B cell (primary cell): Measurements from ENCODE around the gene PLA2G4F. TPM values are rescaled to one million over a fixed set of nuclear protein-coding genes. Genes with fewer than 3 reads are reported as not detected.

Experiments
- ATAC-seq: fragments of 200-7000 bp; cut with Tn5 transposase; one replicate; pipeline ENCODE4 v1.10.0; 2021; ENCODE audit warnings: low read depth, mild to moderate bottlenecking, moderate number of reproducible peaks, moderate library complexity
- CTCF ChIA-PET: fragments of 350-600 bp; sonication (Branson Sonifier 250); formaldehyde crosslinking; loops from one replicate; lab custom pipeline; 2021; ENCODE audit warnings: antibody characterized with exemption, inconsistent platforms; lab: Charles Lee
- POLR2A ChIA-PET: fragments of 350-600 bp; sonication (Branson Sonifier 250); formaldehyde crosslinking; loops from one replicate; lab custom pipeline; 2021; ENCODE audit warnings: antibody characterized with exemption; lab: Charles Lee
- DNase-seq: peaks from one replicate; pipeline ENCODE4 v3.0.0; 2013
- H2AFZ ChIP-seq: 2 replicates; pipeline ENCODE4 v1.6.1; 2012; ENCODE audit warnings: mild to moderate bottlenecking, low read depth, low read length; ENCODE audit not compliant: insufficient read depth, poor library complexity, severe bottlenecking
- H3K27ac ChIP-seq, 2 donors: 1 replicate in 1 of 2; 2 replicates in 1 of 2; pipeline ENCODE4 v1.5.1; 2012 to 2013; ENCODE audit warnings: low read length in 2 of 2, mild to moderate bottlenecking in 2 of 2, moderate library complexity in 1 of 2
- H3K27me3 ChIP-seq, 4 experiments: fragments of 200-600 bp in 1 of 4; sonication (generic) in 1 of 4; replicated peaks in 1 of 4; 1 replicate in 2 of 4; 2 replicates in 2 of 4; pipeline versions ENCODE4 v1.6.1 to v1.7.0; 2013 to 2016; ENCODE audit warnings: low read length in 3 of 4, mild to moderate bottlenecking in 2 of 4, mixed read lengths in 1 of 4, moderate library complexity in 1 of 4; ENCODE audit not compliant: insufficient read depth in 4 of 4, control insufficient read depth in 3 of 4; ENCODE audit errors: control extremely low read depth in 1 of 4
- H3K36me3 ChIP-seq, 2 experiments: replicated peaks in 1 of 2; 1 replicate in 1 of 2; 2 replicates in 1 of 2; pipeline versions ENCODE4 v1.6.1 to v1.7.1; 2013; ENCODE audit warnings: low read length in 1 of 2; ENCODE audit not compliant: insufficient read depth in 2 of 2, control insufficient read depth in 1 of 2; ENCODE audit errors: control extremely low read depth in 1 of 2, extremely low read depth in 1 of 2
- H3K4me1 ChIP-seq, 2 donors: fragments of 200-600 bp in 1 of 2; sonication (generic) in 1 of 2; 1 replicate in 1 of 2; 2 replicates in 1 of 2; pipeline versions ENCODE4 v1.5.1 to v1.6.1; 2013 to 2017; ENCODE audit warnings: low read length in 2 of 2; ENCODE audit not compliant: control insufficient read depth in 2 of 2, insufficient read depth in 2 of 2
- H3K4me2 ChIP-seq: replicated peaks from 2 replicates; pipeline ENCODE3; 2012; ENCODE audit warnings: mild to moderate bottlenecking, low read depth, low read length; ENCODE audit not compliant: poor library complexity, severe bottlenecking
- H3K4me3 ChIP-seq, 5 experiments: fragments of 200-600 bp in 1 of 5; sonication (generic) in 1 of 5; 1 replicate in 3 of 5; 2 replicates in 2 of 5; pipeline versions ENCODE4 v1.5.1 to v1.7.0; 2011 to 2016; ENCODE audit warnings: low read length in 4 of 5, mild to moderate bottlenecking in 4 of 5, low read depth in 2 of 5, control low read depth in 1 of 5, moderate library complexity in 1 of 5; ENCODE audit not compliant: insufficient read depth in 1 of 5; ENCODE audit errors: control extremely low read depth in 1 of 5, extremely low read depth in 1 of 5
- H3K79me2 ChIP-seq: fragments of 200-600 bp; sonication (generic); one replicate; pipeline ENCODE4 v1.6.0; 2016; ENCODE audit warnings: low read length; ENCODE audit not compliant: control insufficient read depth, insufficient read depth
- H3K9ac ChIP-seq: fragments of 200-600 bp; sonication (generic); 2 replicates; pipeline ENCODE4 v1.6.1; 2017; ENCODE audit warnings: mild to moderate bottlenecking, low read length, moderate library complexity
- H3K9me3 ChIP-seq, 3 donors: one replicate each; pipeline versions ENCODE4 v1.6.1 to v1.7.1; 2013; ENCODE audit warnings: low read length in 2 of 3; ENCODE audit not compliant: control insufficient read depth in 2 of 3, insufficient read depth in 1 of 3; ENCODE audit errors: control extremely low read depth in 1 of 3
- H4K20me1 ChIP-seq: 2 replicates; pipeline ENCODE4 v1.6.0; 2012; ENCODE audit warnings: mild to moderate bottlenecking, low read length; ENCODE audit not compliant: insufficient read depth, control insufficient read depth, poor library complexity, severe bottlenecking
- H3K27ac Mint-ChIP-seq: one replicate; pipeline ENCODE4 v1.8.0; 2021; ENCODE audit warnings: mixed read lengths
- H3K27me3 Mint-ChIP-seq: one replicate; pipeline ENCODE4 v1.8.0; 2021; ENCODE audit warnings: mixed read lengths
- H3K4me1 Mint-ChIP-seq: one replicate; pipeline ENCODE4 v1.8.0; 2021; ENCODE audit warnings: mixed read lengths
- H3K4me3 Mint-ChIP-seq: one replicate; pipeline ENCODE4 v1.8.0; 2021; ENCODE audit warnings: mixed read lengths
- H3K9me3 Mint-ChIP-seq: one replicate; pipeline ENCODE4 v1.8.0; 2022; ENCODE audit warnings: mixed read lengths; ENCODE audit not compliant: insufficient read depth
- EZH2 ChIP-seq: IDR thresholded peaks from 2 replicates; pipeline ENCODE4 v1.6.1; 2012; ENCODE audit warnings: borderline replicate concordance, low read depth, mild to moderate bottlenecking, moderate library complexity, low read length; ENCODE audit not compliant: insufficient read depth, poor library complexity, severe bottlenecking
- WGBS: methylation state at CpG from one replicate; pipeline ENCODE4 v1.1.5; 2013; ENCODE audit warnings: missing lambda C conversion rate; ENCODE audit not compliant: insufficient coverage; 5-methylcytosine and 5-hydroxymethylcytosine counted together
- intact Hi-C: fragments of 100-400 bp; cut with micrococcal nuclease; formaldehyde crosslinking; loops from one replicate; pipeline ENCODE4 v1.10.0; 2022
- polyA plus RNA-seq: library from polyadenylated mRNA; depleted of rRNA; stranded (reverse); fragments of >200 nt; gene quantifications from 2 replicates; pipeline ENCODE4 v1.2.3, GENCODE V29; 2012
- total RNA-seq, 2 donors: library from RNA; stranded (reverse); fragments of 120-200 nt in 1 of 2; gene quantifications; 1 replicate in 1 of 2; 2 replicates in 1 of 2; pipeline versions ENCODE4 v1.2.3 to v1.2.4, GENCODE V29; 2013 to 2022
- TF ChIP-seq, protein P1 (sequence below): fragments of 200-600 bp; IDR thresholded peaks from one replicate; pipeline ENCODE4 v1.8.0; 2022; ENCODE audit warnings: antibody characterized with exemption, mild to moderate bottlenecking

Gene PLA2G4F
- total and polyA plus RNA-seq, 2 donors (not counting 1 experiment from before 2014, with no cell fraction given) = not detected

DNA sequence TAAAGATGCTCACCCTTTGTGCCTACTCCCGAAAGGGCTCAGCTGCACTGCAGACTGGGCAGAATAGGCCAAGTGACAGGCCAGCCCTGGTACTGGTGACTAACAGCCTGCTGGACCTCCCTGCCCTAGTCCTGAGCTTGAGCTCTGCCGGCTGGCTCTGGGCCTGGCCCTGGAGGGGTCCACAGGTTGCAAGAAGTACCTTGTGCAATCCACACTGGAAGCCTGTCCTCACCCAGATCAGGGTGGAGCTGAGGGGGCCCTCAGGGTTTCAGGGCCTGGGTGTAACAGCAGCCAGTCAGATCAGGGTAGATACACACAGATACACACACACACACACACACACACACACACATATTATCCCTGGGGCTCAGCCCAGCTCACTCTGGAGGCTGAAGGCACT lies 34.8 kb downstream of the PLA2G4F start:
- ChIA-PET CTCF (no interaction called here), POLR2A (no interaction called here)
- Mint-ChIP-seq H3K4me3 (no peak overlapping the region), H3K4me1 (no peaks in the 10 kb centered on the region), H3K27me3 (peaks cover 6% of the 10 kb centered on the region), H3K9me3 (no peaks in the 10 kb centered on the region), H3K27ac (no peak overlapping the region)
- WGBS = 71% methylated on average over 2 of the region's 2 CpGs
- Histone ChIP-seq H3K4me3 (no peak overlapping the region), H3K4me2 (no peak overlapping the region), H3K9ac (no peak overlapping the region), H4K20me1 (no peaks in the 10 kb centered on the region), H3K9me3 (no peaks in the 10 kb centered on the region), H3K4me1 (no peaks in the 10 kb centered on the region), H3K79me2 (no peaks in the 10 kb centered on the region), H3K27me3 (no peaks in the 10 kb centered on the region), H2AFZ (no peak overlapping the region), H3K36me3 (no peaks in the 10 kb centered on the region), H3K27ac (no peak overlapping the region)
- TF ChIP-seq EZH2 = no peak
- TF ChIP-seq, protein P1, sequence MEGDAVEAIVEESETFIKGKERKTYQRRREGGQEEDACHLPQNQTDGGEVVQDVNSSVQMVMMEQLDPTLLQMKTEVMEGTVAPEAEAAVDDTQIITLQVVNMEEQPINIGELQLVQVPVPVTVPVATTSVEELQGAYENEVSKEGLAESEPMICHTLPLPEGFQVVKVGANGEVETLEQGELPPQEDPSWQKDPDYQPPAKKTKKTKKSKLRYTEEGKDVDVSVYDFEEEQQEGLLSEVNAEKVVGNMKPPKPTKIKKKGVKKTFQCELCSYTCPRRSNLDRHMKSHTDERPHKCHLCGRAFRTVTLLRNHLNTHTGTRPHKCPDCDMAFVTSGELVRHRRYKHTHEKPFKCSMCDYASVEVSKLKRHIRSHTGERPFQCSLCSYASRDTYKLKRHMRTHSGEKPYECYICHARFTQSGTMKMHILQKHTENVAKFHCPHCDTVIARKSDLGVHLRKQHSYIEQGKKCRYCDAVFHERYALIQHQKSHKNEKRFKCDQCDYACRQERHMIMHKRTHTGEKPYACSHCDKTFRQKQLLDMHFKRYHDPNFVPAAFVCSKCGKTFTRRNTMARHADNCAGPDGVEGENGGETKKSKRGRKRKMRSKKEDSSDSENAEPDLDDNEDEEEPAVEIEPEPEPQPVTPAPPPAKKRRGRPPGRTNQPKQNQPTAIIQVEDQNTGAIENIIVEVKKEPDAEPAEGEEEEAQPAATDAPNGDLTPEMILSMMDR = no peak
- DNase-seq = no peak
- no peak for ATAC-seq
- intact Hi-C loops = no loop called here

DNA sequence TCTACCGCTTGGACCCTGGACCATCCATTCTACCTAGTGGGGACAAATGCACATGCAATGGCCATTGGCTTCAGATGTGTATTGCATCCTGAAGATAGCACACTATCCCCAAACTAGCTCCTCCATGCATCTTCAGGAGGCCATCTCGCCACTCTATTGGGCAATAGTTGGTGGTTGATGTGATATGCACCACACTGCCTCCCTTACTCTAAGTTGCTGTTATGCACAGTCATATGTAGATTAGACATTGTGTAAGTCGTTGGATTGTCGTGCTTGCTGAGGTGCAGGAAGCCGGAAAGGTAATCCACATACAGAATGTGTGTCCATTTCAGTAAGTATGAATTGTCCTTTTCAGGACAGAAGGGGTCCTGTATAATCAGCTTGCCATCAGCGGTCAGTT lies 35.4 kb downstream of the PLA2G4F start:
- H4K20me1 ChIP-seq = no peaks in the 10 kb centered on the region
- H3K79me2 ChIP-seq = no peaks in the 10 kb centered on the region
- CTCF ChIA-PET = interaction anchor here (0.6 kb wide), 1 partner anchor 438 kb away, joined by 4 read pairs; no protein-coding TSS in a partner anchor
- no peak overlapping the region for H3K4me3 Mint-ChIP-seq
- H3K4me1 ChIP-seq = no peaks in the 10 kb centered on the region
- ATAC-seq (no peak), DNase-seq (no peak)
- no peak overlapping the region for H3K9ac ChIP-seq
- H3K4me2 ChIP-seq = no peak overlapping the region
- no peaks in the 10 kb centered on the region for H3K36me3 ChIP-seq
- no peak overlapping the region for H2AFZ ChIP-seq
- TF ChIP-seq, protein P1 = no peak
- no peak for TF ChIP-seq EZH2
- H3K27ac ChIP-seq = no peak overlapping the region
- H3K27me3 ChIP-seq = no peaks in the 10 kb centered on the region
- WGBS = 93% methylated on average over 5 of the region's 6 CpGs
- no peaks in the 10 kb centered on the region for H3K9me3 ChIP-seq
- POLR2A ChIA-PET = no interaction called here
- intact Hi-C loops = no loop called here
- no peaks in the 10 kb centered on the region for H3K9me3 Mint-ChIP-seq
- no peak overlapping the region for H3K4me3 ChIP-seq
- H3K4me1 Mint-ChIP-seq = no peaks in the 10 kb centered on the region
- no peak overlapping the region for H3K27ac Mint-ChIP-seq
- H3K27me3 Mint-ChIP-seq = peaks cover 6% of the 10 kb centered on the region
